ENCODE results near the gene PRDM16. TPM values are rescaled to one million over a fixed set of nuclear protein-coding genes. Genes with fewer than 3 reads are reported as not detected.

Gene PRDM16
- total and polyA plus RNA-seq, 4 donors, result 0.05 to 0.67 (median 0.19) TPM

GRCh38 chr1:3128431-3129132, 59.6 kb downstream of the PRDM16 start:
- Histone ChIP-seq H3K36me3 (ENCODE audit: control insufficient read depth in 4 of 4, insufficient read depth in 3 of 4, low read depth in 1 of 4, low read length in 3 of 4) (no peaks in the 10 kb centered on the region), H3K4me3 (ENCODE audit: low read depth in 1 of 3, low read length in 3 of 3) (no peak overlapping the region), H3K27ac (ENCODE audit: low read depth in 1 of 2, low read length in 2 of 2) (no peak overlapping the region), H3K4me1 (ENCODE audit: control insufficient read depth in 4 of 4, insufficient read depth in 4 of 4, low read length in 3 of 4) (peaks cover 13 to 31% (median 30%) of the 10 kb centered on the region in 4 donors), H3K27me3 (ENCODE audit: control insufficient read depth in 4 of 4, insufficient read depth in 4 of 4, low read length in 3 of 4) (no peaks in the 10 kb centered on the region), H3K9me3 (ENCODE audit: control insufficient read depth in 4 of 4, low read length in 3 of 4) (no peaks in the 10 kb centered on the region), H3K9ac (ENCODE audit: low read depth in 1 of 2, low read length in 2 of 2) (no peak overlapping the region)
- no peak for DNase-seq (ENCODE audit: low spot score)
- WGBS, result 91% methylated on average over 26 of the region's 26 CpGs
- no peak for TF ChIP-seq YY1 (IDR thresholded peaks at IDR 0.05)
- no peak for TF ChIP-seq SP1 (IDR thresholded peaks at IDR 0.05)
- TF ChIP-seq EGR1 (IDR thresholded peaks at IDR 0.05; ENCODE audit: low read depth in 2 of 2), result no peak
- TF ChIP-seq REST (IDR thresholded peaks at IDR 0.05), result no peak
- no peak for TF ChIP-seq NR2F2 (IDR thresholded peaks at IDR 0.05)
- TF ChIP-seq MAX (IDR thresholded peaks at IDR 0.05), result no peak
- no peak for TF ChIP-seq ATF3 (IDR thresholded peaks at IDR 0.05)
- TF ChIP-seq FOXA1 (IDR thresholded peaks at IDR 0.05), result no peak
- TF ChIP-seq HNF4G (IDR thresholded peaks at IDR 0.05), result no peak
- no peak for TF ChIP-seq RAD21 (IDR thresholded peaks at IDR 0.05)
- TF ChIP-seq HNF4A (conservative IDR thresholded peaks at IDR 0.05), result no peak
- no peak for TF ChIP-seq TAF1 (conservative IDR thresholded peaks at IDR 0.05)
- no peak for TF ChIP-seq JUND (IDR thresholded peaks at IDR 0.05)
- TF ChIP-seq GABPA (IDR thresholded peaks at IDR 0.05 in 1 of 2, conservative IDR thresholded peaks at IDR 0.05 in 1 of 2), result no peak
- TF ChIP-seq FOXA2 (IDR thresholded peaks at IDR 0.05), result no peak
- no peak for TF ChIP-seq RXRA (IDR thresholded peaks at IDR 0.05)

- Histone ChIP-seq H3K4me3 (ENCODE audit: low read depth in 1 of 3, low read length in 3 of 3) (no peak overlapping the region), H3K36me3 (ENCODE audit: control insufficient read depth in 4 of 4, insufficient read depth in 3 of 4, low read depth in 1 of 4, low read length in 3 of 4) (no peaks in the 10 kb centered on the region), H3K9ac (ENCODE audit: low read depth in 1 of 2, low read length in 2 of 2) (no peak overlapping the region), H3K4me1 (ENCODE audit: control insufficient read depth in 4 of 4, insufficient read depth in 4 of 4, low read length in 3 of 4) (peaks cover 11 to 26% (median 24%) of the 10 kb centered on the region in 4 donors), H3K27ac (ENCODE audit: low read depth in 1 of 2, low read length in 2 of 2) (no peak overlapping the region), H3K9me3 (ENCODE audit: control insufficient read depth in 4 of 4, low read length in 3 of 4) (no peaks in the 10 kb centered on the region), H3K27me3 (ENCODE audit: control insufficient read depth in 4 of 4, insufficient read depth in 4 of 4, low read length in 3 of 4) (no peaks in the 10 kb centered on the region)
- DNase-seq (ENCODE audit: low spot score), result no peak
- 91% methylated on average over 8 of the region's 8 CpGs for WGBS
- no peak for TF ChIP-seq FOXA1 (IDR thresholded peaks at IDR 0.05)
- TF ChIP-seq HNF4A (conservative IDR thresholded peaks at IDR 0.05), result no peak
- no peak for TF ChIP-seq REST (IDR thresholded peaks at IDR 0.05)
- TF ChIP-seq GABPA (IDR thresholded peaks at IDR 0.05 in 1 of 2, conservative IDR thresholded peaks at IDR 0.05 in 1 of 2), result no peak
- no peak for TF ChIP-seq JUND (IDR thresholded peaks at IDR 0.05)
- no peak for TF ChIP-seq NR2F2 (IDR thresholded peaks at IDR 0.05)
Measured at GRCh38 chr1:3129133-3129490, 60.1 kb downstream of the PRDM16 start.
